GM18858 (cell line): ENCODE data around the gene ATP6V1G2.
A peak's percentile ranks its signal among the peaks of the same experiment; 100 is the strongest.
"Not testable (repeated sequence)": the region's sequence is repeated elsewhere in the genome, so short reads cannot be mapped to it uniquely, and the experiment has no call there.

Experiments used
- ATAC-seq: cut with Tn5 transposase; IDR thresholded peaks from one replicate; pipeline ENCODE4 v1.9.1; 2021; ENCODE audit not compliant: unreplicated experiment

ATP6V1G2 gene

DNA sequence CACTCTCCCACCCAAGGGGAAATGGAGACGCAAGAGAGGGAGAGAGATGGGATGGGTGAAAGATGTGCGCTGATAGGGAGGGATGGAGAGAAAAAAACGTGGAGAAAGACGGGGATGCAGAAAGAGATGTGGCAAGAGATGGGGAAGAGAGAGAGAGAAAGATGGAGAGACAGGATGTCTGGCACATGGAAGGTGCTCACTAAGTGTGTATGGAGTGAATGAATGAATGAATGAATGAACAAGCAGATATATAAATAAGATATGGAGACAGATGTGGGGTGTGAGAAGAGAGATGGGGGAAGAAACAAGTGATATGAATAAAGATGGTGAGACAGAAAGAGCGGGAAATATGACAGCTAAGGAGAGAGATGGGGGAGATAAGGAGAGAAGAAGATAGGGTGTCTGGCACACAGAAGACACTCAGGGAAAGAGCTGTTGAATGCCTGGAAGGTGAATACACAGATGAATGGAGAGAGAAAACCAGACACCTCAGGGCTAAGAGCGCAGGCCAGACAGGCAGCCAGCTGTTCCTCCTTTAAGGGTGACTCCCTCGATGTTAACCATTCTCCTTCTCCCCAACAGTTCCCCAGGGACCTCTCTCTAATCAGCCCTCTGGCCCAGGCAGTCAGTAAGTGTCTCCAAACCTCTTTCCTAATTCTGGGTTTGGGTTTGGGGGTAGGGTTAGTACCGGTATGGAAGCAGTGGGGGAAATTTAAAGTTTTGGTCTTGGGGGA lies 29.7 kb upstream of the ATP6V1G2 start:
- no peak for ATAC-seq

- ATAC-seq: no peak
Measured at GRCh38 chr6:31575335-31575901, 29.0 kb upstream of the ATP6V1G2 start, which contains the start of gene TNF. TNF (plus strand) TSS chr6:31575565; CDS start chr6:31575742, 177 bp downstream.

- ATAC-seq: no peak
Measured at GRCh38 chr6:31574106-31575061, 28.0 kb upstream of the ATP6V1G2 start.

DNA sequence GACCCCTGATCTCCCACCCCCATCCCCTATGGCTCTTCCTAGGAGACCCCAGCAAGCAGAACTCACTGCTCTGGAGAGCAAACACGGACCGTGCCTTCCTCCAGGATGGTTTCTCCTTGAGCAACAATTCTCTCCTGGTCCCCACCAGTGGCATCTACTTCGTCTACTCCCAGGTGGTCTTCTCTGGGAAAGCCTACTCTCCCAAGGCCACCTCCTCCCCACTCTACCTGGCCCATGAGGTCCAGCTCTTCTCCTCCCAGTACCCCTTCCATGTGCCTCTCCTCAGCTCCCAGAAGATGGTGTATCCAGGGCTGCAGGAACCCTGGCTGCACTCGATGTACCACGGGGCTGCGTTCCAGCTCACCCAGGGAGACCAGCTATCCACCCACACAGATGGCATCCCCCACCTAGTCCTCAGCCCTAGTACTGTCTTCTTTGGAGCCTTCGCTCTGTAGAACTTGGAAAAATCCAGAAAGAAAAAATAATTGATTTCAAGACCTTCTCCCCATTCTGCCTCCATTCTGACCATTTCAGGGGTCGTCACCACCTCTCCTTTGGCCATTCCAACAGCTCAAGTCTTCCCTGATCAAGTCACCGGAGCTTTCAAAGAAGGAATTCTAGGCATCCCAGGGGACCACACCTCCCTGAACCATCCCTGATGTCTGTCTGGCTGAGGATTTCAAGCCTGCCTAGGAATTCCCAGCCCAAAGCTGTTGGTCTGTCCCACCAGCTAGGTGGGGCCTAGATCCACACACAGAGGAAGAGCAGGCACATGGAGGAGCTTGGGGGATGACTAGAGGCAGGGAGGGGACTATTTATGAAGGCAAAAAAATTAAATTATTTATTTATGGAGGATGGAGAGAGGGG lies 27.1 kb upstream of the ATP6V1G2 start:
- no peak for ATAC-seq

DNA sequence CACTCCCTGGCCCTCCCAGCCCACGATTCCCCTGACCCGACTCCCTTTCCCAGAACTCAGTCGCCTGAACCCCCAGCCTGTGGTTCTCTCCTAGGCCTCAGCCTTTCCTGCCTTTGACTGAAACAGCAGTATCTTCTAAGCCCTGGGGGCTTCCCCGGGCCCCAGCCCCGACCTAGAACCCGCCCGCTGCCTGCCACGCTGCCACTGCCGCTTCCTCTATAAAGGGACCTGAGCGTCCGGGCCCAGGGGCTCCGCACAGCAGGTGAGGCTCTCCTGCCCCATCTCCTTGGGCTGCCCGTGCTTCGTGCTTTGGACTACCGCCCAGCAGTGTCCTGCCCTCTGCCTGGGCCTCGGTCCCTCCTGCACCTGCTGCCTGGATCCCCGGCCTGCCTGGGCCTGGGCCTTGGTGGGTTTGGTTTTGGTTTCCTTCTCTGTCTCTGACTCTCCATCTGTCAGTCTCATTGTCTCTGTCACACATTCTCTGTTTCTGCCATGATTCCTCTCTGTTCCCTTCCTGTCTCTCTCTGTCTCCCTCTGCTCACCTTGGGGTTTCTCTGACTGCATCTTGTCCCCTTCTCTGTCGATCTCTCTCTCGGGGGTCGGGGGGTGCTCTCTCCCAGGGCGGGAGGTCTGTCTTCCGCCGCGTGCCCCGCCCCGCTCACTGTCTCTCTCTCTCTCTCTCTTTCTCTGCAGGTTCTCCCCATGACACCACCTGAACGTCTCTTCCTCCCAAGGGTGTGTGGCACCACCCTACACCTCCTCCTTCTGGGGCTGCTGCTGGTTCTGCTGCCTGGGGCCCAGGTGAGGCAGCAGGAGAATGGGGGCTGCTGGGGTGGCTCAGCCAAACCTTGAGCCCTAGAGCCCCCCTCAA lies 25.9 kb upstream of the ATP6V1G2 start, which contains the start of gene LTA:
Gene LTA (plus strand): TSS at position 249 of the 871 bp plus-strand sequence. CDS start 454 bp downstream, at position 703.
- ATAC-seq: no peak

DNA sequence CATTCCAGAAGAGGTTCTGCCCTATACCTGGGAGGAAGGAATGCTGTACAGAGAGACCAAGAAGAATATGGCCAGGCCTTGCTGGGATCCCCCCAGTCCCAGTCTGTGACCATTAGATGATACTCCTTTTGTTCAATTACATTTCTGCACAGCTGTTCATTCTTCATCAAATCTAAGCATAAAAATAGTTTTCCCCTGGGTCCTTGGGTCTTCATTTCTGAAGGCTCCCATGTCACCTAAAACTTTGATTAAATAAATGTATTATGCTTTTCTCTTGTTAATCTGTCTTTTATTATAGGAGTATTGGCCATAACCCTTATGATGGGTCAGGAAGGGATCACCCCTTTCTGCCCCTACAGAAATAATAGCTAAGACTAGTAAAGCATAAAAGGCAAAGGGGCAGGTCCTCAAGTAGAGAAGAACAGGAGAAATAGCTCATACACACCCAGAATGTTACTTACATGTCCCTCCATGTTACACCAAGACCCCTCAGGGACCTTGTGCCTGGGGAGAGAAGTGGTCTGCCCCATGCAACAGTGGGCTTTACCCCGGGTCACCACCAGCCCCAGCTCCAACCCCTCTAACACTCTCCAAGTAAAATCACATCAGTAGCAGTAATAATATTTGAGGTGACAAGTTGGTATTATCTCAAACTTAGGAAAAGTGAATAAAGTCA lies 23.6 kb upstream of the ATP6V1G2 start:
- no peak for ATAC-seq

- ATAC-seq: peak; percentile 51
Measured at GRCh38 chr6:31568537-31568961, 22.1 kb upstream of the ATP6V1G2 start.

- ATAC-seq: no peak
Measured at GRCh38 chr6:31567531-31568370, 21.3 kb upstream of the ATP6V1G2 start.

DNA sequence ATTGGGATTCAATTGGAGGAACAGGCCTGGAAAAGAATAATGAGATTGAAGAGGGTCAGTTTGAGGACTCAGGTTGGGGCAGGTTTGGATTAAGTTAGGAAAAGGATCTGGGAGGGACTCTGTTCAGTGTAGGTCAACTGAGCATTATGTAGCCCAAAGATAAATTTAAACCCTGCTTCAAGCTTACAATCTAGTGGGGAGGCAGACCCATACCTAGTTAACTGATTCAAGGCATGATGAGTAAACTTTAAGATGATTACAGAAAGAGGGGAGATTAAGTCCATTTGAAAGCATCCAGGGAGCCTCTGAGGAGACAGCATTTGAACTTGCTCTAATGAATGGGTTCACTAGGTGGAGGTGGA lies 14.3 kb upstream of the ATP6V1G2 start:
- ATAC-seq: no peak

DNA sequence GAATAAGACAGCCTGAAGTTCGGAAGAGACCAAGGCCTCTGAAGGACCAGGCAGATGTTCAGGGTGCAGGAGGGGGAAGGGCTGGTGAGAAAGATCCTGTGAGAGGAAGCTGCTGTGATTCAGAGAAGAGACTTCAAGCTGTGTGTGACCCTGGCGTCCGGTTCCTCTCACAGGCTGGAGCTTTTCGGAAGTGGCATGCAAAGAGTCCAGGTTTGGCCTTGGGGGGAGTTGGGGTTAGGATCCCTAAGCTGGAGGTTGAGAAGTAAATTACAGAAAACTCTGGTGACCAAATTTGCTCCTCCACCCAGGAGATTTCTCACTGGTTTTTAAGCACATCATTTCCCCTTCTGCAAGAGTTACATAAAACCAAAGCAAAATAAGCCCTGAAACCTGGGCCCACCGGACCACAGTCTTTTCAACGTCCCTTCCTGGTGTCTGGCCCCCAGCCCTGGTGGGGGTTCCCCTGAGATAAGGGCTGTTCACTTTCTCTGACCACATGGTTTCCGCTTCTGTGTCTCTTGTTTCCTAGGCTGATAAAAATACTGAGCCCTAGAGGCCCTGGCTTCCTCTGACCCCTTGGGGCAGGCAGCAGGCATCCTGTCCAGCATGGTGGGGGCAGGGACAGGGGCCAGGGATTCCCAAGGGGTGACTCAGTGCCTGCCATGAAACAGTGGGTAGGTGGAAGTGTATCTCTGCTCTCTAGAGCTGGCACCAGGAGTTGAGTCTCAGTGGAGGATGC lies 13.7 kb upstream of the ATP6V1G2 start:
- peak; percentile 52 for ATAC-seq

GRCh38 chr6:31559606-31559957 lies 13.2 kb upstream of the ATP6V1G2 start:
- ATAC-seq: no peak

DNA sequence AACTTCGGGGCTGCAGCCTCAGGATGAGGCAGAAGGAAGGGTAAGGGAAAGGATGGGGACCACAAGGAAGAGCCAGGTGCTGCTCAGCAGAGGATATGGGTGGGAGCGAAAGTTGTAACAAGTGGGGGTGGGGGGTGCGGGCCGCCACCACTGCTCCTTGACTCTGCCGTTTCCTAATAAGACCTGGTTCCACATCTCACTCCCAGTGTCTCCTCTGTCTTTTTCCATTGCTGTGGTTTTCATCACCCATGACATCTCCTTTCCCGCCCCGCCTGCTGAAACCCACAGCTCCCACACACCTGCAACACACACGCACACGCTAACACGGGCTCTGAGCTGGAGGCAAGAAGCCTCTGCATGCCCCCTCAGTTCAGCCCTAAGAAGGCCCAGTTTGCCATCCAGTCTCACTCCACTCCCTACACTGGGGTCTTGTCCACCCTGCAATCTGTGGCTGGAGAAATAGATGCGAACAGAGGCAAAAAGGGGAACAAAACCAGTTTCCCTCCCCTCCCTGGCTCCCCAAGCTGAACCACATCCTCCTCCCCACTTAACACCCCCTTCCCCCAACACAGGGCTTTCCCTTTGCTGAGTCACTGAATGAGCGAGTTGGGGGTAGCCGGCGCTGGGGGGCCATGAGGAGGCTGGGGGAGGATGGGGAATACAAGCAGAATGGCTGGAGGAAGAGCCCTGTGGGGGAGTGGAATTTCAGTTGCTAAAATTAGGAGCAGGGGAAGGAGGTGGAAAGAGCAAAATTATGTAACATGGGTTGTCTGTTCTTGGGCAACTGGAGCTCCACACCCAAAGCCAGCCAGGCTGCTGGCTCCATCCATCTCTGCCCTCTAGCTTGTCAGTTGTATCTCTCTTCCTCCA lies 12.5 kb upstream of the ATP6V1G2 start:
- no peak for ATAC-seq

- no peak for ATAC-seq
Measured at GRCh38 chr6:31558318-31558625, 11.9 kb upstream of the ATP6V1G2 start.

DNA sequence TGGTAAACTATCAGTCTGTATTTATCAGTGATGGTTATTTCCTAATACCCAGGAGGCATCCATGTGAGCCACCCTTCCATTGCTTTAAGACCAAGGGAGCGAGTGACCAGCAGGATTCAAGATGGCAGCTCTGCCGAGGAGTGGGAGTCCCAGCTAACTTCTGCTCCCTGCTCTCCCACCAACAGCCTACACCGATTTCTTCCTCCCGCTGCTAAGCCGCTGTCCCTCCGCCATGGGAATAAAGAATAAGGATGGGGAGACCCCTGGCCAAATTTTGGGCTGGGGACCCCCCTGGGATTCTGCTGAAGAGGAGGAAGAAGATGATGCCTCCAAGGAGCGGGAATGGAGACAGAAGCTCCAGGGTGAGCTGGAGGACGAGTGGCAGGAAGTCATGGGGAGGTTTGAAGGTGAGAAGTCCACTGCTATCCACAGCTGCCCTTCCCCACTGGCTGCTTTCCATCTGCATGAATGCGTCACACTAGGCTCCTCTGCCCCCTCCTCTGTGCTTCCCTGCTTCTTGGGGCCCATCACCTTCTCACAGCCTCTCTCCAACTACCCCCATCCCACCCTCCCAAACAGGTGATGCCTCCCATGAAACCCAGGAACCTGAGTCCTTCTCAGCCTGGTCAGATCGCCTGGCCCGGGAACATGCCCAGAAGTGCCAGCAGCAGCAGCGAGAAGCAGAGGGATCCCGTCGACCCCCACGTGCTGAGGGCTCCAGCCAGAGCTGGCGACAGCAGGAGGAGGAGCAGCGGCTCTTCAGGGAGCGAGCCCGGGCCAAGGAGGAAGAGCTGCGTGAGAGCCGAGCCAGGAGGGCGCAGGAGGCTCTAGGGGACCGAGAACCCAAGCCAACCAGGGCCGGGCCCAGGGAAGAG lies 11.3 kb upstream of the ATP6V1G2 start:
- no peak for ATAC-seq

DNA sequence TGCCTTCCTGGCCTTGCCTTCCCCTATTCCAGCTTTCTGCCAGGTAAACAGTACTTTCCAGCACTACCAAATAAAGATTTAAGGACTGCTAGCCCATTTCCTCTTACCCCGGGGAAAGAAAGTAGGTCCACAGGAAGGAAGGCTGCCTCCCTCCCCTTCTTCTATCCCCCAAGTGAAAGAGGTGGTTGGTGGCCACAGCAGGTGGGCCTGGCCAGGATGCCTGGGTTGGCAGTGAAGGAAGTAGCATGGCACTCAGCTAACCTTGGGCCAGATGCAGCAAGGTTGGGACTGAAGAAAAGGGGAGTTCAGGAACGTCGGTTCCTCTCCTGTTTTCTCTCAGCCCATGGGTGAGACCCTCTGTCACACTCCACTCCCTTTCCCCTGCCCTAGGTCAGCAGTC lies 9.9 kb upstream of the ATP6V1G2 start:
- no peak for ATAC-seq

- ATAC-seq: not testable (repeated sequence)
Measured at GRCh38 chr6:31551371-31551770, 5.0 kb upstream of the ATP6V1G2 start.
